IPS-18a (cell line): ENCODE results near the gene POU3F3.

ENCODE experiments used
- H3K27ac ChIP-seq: one replicate; pipeline ENCODE4 v1.5.1; 2013; ENCODE audit warnings: low read length
- H3K27me3 ChIP-seq: one replicate; pipeline ENCODE4 v1.6.1; 2013; ENCODE audit warnings: mild to moderate bottlenecking, low read length; ENCODE audit not compliant: control insufficient read depth, insufficient read depth
- H3K36me3 ChIP-seq: one replicate; pipeline ENCODE4 v1.6.1; 2013; ENCODE audit warnings: low read depth, low read length; ENCODE audit not compliant: control insufficient read depth
- H3K4me1 ChIP-seq: one replicate; pipeline ENCODE4 v1.6.1; 2013; ENCODE audit warnings: low read depth, low read length; ENCODE audit not compliant: control insufficient read depth
- H3K4me3 ChIP-seq: one replicate; pipeline ENCODE4 v1.5.1; 2013; ENCODE audit warnings: low read length
- H3K9ac ChIP-seq: one replicate; pipeline ENCODE4 v1.6.1; 2013; ENCODE audit warnings: mild to moderate bottlenecking, low read length, moderate library complexity
- H3K9me3 ChIP-seq: one replicate; pipeline ENCODE4 v1.6.1; 2013; ENCODE audit warnings: low read depth, low read length; ENCODE audit not compliant: control insufficient read depth

POU3F3 gene

DNA sequence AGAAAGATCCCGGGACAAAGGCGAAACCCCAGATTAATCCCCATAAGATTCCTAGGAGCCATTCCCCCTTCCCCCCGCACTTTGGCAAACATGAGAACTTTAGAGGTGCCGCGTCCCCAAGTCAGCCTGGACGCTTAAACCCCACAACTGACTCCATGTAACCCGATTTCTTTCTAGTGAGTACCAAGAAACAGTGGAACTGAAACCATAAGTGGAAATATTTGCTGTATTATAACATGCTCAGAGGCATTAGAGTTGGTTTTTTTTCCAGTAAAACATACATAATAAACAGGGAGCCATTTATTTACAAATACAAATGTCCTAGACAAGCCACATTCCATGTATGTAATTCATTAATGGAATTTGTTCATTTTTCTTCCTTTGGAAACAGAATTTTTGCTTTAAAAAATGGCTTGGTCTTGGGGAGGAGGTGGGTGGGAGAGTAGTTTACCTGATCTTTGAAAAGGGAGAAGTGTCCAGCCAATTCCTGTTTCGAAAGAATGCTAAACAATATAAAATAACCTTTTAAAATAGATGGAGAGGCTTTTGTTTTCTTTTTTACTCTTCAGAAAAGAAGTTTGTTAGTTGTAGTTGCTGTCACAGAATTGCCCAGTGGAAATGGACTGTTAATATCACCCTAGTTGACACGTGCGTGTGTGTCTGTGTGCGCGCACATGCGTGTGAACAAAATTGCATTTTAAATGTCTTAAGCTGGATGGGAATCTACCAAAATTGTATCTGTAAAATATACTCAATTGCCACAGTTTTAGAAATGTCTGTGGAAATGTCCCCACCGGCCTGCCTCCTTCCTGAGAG is 10.6 kb downstream of the POU3F3 start:
- Histone ChIP-seq H3K4me1 (peaks cover 10% of the 10 kb centered on the region), H3K27me3 (peaks cover 100% of the 10 kb centered on the region), H3K9me3 (no peaks in the 10 kb centered on the region), H3K4me3 (no peak overlapping the region), H3K27ac (no peak overlapping the region), H3K36me3 (no peaks in the 10 kb centered on the region), H3K9ac (no peak overlapping the region)

DNA sequence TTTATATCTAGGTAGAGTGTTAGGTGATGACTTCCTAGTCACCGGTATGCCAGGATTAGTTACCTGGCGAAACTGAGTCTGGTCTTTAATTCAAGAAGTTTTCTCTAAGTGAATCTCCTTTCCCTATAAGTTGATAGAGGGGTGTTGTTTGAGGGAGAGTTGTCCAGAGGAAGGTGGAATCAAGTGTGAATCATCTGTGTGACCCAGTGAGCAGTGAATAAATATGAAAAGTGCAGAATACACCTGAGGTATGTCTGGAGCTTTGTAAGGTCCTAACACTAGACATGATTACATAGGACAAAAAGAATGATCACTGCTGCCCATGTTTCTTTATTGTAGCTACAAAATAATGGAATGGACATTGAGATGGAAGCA is 11.2 kb downstream of the POU3F3 start:
- Histone ChIP-seq H3K4me1 (peaks cover 10% of the 10 kb centered on the region), H3K27me3 (peaks cover 100% of the 10 kb centered on the region), H3K27ac (no peak overlapping the region), H3K36me3 (no peaks in the 10 kb centered on the region), H3K9ac (no peak overlapping the region), H3K4me3 (no peak overlapping the region), H3K9me3 (no peaks in the 10 kb centered on the region)

DNA sequence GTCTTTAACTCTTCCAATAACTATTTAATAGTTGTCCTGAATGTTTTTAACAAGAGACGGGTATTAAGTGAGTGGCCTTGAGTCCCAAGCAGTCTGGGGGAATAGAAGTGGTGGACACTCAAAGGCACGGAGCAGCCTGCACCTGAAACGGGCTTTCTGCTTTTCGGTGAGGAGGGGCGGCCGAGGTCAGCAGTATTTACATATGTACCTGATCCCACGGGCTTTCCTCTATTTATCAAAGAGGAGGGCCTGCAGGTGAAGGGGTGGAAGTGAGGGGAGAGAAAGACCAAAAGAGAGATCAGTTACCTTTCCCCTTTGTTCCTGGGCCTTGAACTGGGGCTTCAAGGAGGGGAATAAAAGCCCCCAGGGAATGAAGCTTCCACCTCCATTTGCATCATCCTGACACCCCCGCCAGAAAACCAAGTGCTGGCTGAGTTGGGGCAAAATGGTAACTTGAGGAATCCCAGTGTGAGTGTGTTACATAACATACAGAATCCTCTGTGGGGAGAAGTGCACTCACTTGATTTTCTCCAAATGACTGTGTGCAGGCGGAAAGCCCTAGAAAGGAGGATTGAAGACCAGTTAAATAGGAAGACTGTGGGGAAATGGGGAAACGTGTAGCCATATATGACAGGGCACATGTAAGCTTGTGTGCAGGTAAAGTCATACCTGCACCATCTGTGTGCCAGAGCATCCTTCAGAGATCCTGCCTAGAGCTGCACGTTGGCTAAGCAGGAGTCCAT is 12.4 kb downstream of the POU3F3 start:
- Histone ChIP-seq H3K9me3 (no peaks in the 10 kb centered on the region), H3K9ac (no peak overlapping the region), H3K27ac (no peak overlapping the region), H3K4me3 (peak overlapping the region; percentile 13), H3K27me3 (peaks cover 100% of the 10 kb centered on the region), H3K4me1 (peaks cover 12% of the 10 kb centered on the region), H3K36me3 (no peaks in the 10 kb centered on the region)

DNA sequence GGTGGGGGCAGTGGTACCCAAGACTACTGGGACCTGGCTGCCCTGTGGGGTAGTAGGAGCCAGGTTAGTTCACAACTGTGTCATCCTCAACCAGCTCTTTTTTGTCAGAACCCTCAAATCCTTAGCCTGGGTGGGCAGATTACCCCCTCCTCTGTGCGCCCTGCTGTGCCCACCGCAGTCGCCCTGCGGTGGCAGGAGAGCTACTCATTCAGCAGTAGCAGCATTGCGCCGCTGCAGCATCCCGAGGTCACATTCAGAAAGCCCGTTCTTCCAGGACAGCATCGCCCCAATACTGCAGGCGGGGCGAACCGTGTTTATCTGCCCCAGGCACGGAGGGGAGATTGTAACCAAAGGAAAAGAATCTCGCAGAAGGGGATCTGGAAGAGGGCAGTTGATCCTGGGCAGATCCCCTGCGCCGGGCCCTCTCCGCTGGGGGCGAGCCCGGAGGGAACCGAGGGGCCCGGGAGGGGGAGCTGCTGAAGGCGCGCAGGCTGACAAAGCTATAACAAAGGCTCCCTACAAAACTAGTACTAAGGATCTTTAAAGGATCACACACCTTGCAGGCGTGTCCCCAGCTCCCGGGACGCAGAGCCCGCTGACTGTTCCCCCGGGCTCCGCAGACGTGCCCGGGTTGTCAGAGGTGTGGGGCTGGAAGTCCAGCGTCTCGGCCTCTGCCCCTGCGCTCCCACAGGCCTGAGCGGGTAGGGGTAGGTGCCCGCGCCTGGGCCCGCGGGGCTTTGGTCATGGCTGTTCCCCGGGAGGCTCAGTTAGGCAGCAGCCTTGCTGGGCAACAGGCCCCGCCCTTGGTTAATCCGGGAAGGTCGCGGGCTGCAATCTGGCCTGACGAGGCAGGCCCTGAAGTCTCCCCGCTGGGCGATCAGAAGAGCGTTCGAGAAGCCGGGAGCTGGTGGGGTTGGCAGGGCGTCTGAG is 13.2 kb downstream of the POU3F3 start:
- Histone ChIP-seq H3K4me1 (peaks cover 19% of the 10 kb centered on the region), H3K36me3 (no peaks in the 10 kb centered on the region), H3K9ac (no peak overlapping the region), H3K27me3 (peaks cover 100% of the 10 kb centered on the region), H3K27ac (no peak overlapping the region), H3K9me3 (no peaks in the 10 kb centered on the region), H3K4me3 (peak overlapping the region; percentile 43)

DNA sequence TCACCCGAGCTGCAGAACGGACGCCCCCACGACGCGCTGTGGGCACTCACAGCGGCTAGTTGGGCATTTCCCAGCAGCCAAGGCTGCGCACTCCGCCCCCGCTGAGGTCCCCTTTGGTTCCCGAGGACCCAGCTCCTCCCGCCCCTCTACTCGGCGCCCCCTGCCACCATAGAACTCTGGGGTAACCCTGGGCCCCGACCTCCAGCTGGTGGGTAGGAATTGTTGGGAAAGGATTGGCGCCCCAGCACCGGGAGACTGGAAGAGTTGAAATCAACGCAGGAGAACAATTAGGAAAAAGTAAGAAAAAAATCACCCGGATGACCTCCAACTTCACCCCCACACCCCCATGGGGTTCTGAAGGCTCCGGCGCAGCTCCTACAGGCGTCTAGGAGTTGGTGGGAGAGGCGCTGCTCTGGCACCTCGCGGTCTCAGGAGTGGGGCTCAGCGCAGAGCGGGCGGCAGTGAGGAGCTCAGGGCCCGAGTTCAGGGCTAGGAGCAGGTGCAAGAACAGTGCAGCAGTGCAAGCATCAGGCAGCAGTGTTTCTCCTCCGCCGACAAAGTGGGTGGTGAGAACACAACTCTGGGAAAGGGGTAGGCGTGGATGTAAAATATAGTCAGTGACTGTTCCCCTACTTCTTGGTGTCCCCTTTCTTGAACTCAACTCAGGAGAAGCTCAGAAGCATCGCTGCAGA is 14.0 kb downstream of the POU3F3 start:
- no peaks in the 10 kb centered on the region for H3K36me3 ChIP-seq
- peaks cover 100% of the 10 kb centered on the region for H3K27me3 ChIP-seq
- H3K4me3 ChIP-seq: peak overlapping the region; percentile 43
- no peaks in the 10 kb centered on the region for H3K9me3 ChIP-seq
- H3K27ac ChIP-seq: no peak overlapping the region
- peaks cover 23% of the 10 kb centered on the region for H3K4me1 ChIP-seq
- H3K9ac ChIP-seq: no peak overlapping the region

DNA sequence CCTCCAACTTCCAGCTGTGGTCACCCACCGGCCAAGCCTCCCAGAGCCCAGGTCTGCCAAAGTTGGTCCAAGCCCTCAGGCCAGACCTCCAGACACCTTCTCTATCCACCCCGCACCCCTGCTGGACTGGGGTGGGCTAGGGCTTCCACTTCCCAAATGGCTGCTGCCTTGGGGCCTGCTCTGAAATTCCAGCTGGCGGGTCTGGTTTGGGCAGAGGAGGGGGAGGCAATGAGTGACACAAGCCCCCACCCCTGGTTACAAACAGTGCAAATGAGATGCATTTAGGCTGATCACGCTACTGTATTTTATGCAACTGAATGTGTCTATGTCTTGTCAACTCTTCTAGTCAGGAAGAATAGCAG is 14.6 kb downstream of the POU3F3 start:
- H3K27me3 ChIP-seq: peaks cover 100% of the 10 kb centered on the region
- no peak overlapping the region for H3K27ac ChIP-seq
- H3K9me3 ChIP-seq: no peaks in the 10 kb centered on the region
- H3K9ac ChIP-seq: no peak overlapping the region
- H3K4me1 ChIP-seq: peaks cover 19% of the 10 kb centered on the region
- H3K4me3 ChIP-seq: no peak overlapping the region
- no peaks in the 10 kb centered on the region for H3K36me3 ChIP-seq

DNA sequence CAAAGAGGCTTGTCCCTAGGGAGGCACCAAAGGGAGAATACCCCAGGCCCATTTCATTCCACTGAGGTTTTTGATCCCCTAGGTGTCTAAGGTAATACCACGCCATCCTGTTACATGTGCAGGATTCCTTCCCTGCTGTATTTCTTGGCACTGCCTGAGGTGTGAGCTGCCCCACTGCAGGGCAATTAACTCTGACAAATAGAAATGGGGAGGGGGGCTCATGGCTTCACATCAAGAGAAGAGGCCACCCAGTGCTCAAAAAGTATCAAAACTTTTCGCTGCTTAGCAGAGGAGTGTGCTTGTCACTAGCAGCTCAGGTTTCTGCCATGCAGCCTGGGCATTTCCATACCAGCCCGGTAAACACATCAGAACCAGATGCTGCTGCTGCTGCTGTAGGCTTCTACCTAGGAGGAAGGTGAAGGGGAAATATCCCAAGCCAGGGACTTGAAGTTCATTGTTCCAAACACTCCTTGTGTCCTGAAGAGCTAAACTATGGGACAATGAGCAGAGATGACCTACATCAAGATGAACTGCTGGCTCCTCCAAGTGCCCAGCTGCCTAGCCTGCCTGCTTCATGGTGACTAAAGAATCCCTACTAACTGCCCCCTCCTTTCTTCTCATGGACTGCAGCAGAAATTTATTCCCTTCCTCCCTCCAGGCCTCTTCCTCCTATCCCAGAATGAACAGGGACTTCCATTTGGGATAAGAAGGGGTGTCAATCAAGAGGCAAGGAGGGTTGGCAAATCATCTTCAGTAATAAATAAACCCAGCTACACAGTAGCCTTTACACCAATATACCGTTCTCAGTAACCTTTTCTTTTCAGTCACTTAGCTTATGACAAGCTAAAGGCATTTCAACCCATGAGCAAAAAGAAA is 16.4 kb downstream of the POU3F3 start:
- Histone ChIP-seq H3K9me3 (no peaks in the 10 kb centered on the region), H3K27me3 (peaks cover 100% of the 10 kb centered on the region), H3K4me1 (peaks cover 19% of the 10 kb centered on the region), H3K36me3 (no peaks in the 10 kb centered on the region), H3K4me3 (no peak overlapping the region), H3K27ac (no peak overlapping the region), H3K9ac (no peak overlapping the region)

DNA sequence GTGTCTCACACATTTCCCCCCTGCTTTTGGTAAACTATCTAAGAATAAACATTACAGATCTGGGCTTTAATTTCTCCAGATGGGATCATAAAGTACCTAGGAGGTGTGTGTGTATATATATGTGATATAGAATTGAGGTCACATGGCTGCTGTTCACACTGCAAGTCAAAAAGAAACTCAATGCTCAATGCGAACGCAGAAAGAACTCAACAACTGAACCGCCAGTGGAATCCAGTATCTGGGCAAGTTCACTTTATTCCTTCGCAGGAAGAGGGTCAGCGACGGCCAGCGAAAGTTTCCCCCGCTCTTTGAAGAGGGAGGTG is 17.7 kb downstream of the POU3F3 start:
- Histone ChIP-seq H3K27me3 (peaks cover 98% of the 10 kb centered on the region), H3K4me3 (peak overlapping the region; percentile 72)

DNA sequence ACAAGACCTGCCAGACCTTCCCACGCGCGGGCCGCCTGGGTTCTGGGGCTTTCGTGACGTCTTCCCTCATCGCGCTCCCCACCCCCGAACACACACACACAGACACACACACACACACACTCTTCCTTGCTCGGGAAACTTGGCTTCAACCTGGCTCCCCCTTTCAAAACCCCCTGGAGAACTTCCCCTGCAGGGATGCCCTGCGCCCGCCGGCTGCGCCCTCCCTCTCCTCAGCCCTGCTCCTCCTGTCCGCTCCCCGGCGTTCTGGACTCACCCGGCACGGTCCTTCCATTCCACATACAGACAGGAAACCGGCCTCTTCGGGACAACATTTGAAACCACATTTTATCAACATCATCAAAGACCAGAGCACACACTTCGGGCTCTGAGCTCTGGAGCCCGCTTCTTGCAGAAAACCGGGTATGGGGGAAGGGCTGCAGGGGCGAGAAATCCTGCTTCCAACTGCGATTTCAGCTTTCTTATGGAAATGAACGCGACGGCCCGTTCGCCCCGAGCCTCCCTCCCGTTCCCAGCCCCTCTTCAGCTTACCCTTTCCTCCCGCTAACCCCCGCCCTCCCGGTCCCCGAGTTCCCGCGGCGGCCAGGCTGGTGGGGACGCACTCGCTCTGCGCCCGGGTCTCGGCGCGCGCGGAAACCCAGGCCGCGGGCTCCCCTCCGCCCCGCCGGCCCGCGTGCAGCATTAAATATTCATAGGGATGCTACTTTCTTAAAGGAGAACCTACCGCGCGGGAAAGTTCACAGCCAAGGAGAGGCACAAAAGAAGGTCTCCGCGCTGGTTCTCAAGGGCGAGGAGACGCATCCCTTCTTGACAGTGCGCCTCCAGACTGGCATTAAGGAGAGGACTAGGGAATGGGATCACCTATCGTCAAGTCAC is 18.3 kb downstream of the POU3F3 start:
- no peak overlapping the region for H3K27ac ChIP-seq
- peaks cover 13% of the 10 kb centered on the region for H3K4me1 ChIP-seq
- peaks cover 92% of the 10 kb centered on the region for H3K27me3 ChIP-seq
- peak overlapping the region; percentile 46 for H3K9ac ChIP-seq
- H3K9me3 ChIP-seq: no peaks in the 10 kb centered on the region
- peak overlapping the region; percentile 72 for H3K4me3 ChIP-seq
- H3K36me3 ChIP-seq: no peaks in the 10 kb centered on the region

More for the DNA sequence above, 17.7 kb downstream of the POU3F3 start:
- Histone ChIP-seq H3K27ac (no peak overlapping the region), H3K9me3 (no peaks in the 10 kb centered on the region), H3K36me3 (no peaks in the 10 kb centered on the region), H3K4me1 (peaks cover 13% of the 10 kb centered on the region), H3K9ac (no peak overlapping the region)
